Measurements from ENCODE around the gene GFOD2. TPM values are rescaled to one million over a fixed set of nuclear protein-coding genes. Genes with fewer than 3 reads are reported as not detected.
A peak's percentile ranks its signal among the peaks of the same experiment; 100 is the strongest.
"Not testable (repeated sequence)": the region's sequence is repeated elsewhere in the genome, so short reads cannot be mapped to it uniquely, and the experiment has no call there.

The GFOD2 gene
- total and polyA plus RNA-seq, 7 donors = 8.0 to 17.3 (median 11.3) TPM

DNA sequence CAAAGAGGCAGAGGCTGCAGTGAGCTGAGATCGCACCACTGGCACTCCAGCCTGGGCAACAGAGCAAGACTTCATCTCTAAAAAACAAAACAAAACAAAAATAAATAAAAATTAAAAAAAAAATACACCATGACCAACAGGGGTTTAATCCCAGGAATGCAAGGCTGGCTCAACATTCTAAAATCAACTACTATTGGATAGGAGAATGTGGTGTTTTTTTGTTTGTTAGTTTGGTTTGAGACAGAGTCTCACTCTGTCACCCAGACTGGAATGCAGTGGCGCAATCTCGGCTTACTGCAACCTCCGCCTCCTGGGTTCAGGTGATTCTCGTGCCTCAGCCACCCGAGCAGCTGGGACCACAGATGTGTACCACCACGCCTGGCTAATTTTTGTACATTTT lies 19.9 kb downstream of the GFOD2 start:
- Histone ChIP-seq H3K36me3 (ENCODE audit: insufficient read depth in 1 of 2, low read depth in 1 of 2) (no peaks in the 10 kb centered on the region), H3K4me1 (peaks cover 22% of the 10 kb centered on the region), H3K27ac (no peak overlapping the region), H3K27me3 (ENCODE audit: insufficient read depth in 3 of 3, low read length in 2 of 3) (no peaks in the 10 kb centered on the region), H3K4me3 (no peak overlapping the region), H3K9me3 (no peaks in the 10 kb centered on the region)
- intact Hi-C loops (cut with DNase I) = loop anchor here in 1 of 2 donors (10.0 kb wide), 1 partner anchor 346 kb away; no protein-coding TSS in a partner anchor
- TF ChIP-seq, protein P1, sequence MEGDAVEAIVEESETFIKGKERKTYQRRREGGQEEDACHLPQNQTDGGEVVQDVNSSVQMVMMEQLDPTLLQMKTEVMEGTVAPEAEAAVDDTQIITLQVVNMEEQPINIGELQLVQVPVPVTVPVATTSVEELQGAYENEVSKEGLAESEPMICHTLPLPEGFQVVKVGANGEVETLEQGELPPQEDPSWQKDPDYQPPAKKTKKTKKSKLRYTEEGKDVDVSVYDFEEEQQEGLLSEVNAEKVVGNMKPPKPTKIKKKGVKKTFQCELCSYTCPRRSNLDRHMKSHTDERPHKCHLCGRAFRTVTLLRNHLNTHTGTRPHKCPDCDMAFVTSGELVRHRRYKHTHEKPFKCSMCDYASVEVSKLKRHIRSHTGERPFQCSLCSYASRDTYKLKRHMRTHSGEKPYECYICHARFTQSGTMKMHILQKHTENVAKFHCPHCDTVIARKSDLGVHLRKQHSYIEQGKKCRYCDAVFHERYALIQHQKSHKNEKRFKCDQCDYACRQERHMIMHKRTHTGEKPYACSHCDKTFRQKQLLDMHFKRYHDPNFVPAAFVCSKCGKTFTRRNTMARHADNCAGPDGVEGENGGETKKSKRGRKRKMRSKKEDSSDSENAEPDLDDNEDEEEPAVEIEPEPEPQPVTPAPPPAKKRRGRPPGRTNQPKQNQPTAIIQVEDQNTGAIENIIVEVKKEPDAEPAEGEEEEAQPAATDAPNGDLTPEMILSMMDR (IDR thresholded peaks at IDR 0.05) = no peak
- WGBS, 3 donors = 96 to 99% (median 97%) methylated on average over 7 of the region's 7 CpGs
- ATAC-seq (no peak), DNase-seq (no peak)

DNA sequence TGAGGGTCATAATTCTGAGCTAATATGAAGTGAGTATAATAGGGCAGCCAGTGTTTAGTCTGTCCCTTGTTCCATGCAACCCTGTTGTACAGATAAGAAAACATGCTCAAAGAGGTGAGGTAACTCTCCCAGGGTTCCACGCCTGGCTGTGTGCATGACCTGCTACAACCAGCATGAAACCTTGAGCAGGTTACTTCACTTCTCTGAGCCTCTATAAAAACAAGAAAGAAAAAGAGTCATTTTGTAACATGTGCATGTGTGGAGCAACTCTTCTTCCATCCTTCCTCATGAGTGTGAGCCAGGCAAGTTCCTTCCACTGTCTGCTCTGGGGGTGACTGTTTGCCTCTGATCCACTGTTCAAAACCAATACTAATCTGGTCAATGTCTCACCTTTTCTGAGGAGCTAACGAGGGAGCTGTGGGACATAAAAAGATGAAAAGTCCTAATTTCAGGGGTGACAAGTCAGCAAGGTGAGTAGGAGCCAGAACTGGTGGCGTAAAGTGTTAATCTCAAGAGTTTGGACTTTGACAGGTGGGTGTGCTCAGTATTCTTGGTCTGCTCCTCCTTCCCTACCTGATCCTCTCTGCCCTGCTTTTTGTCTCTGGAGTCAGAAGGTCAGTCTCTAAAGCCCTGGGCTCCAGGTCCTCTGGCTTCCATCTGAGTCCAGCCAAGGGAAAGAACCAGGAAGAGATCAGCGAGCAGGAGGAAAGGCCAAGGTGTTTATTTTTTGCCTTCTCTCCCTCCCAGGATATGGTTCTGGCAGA lies 21.5 kb downstream of the GFOD2 start:
- Histone ChIP-seq H3K9me3 (no peaks in the 10 kb centered on the region), H3K4me3 (no peak overlapping the region), H3K27ac (no peak overlapping the region), H3K27me3 (ENCODE audit: insufficient read depth in 3 of 3, low read length in 2 of 3) (no peaks in the 10 kb centered on the region), H3K36me3 (ENCODE audit: insufficient read depth in 1 of 2, low read depth in 1 of 2) (no peaks in the 10 kb centered on the region), H3K4me1 (peaks cover 6% of the 10 kb centered on the region)
- intact Hi-C loops (cut with DNase I) = loop anchor here in 1 of 2 donors (10.0 kb wide), 1 partner anchor 347 kb away; no protein-coding TSS in a partner anchor
- DNase-seq (no peak), ATAC-seq (no peak)
- 79 to 94% (median 89%) methylated on average over 4 of the region's 4 CpGs for WGBS, 3 donors
- TF ChIP-seq, protein P1 (IDR thresholded peaks at IDR 0.05) = no peak

DNA sequence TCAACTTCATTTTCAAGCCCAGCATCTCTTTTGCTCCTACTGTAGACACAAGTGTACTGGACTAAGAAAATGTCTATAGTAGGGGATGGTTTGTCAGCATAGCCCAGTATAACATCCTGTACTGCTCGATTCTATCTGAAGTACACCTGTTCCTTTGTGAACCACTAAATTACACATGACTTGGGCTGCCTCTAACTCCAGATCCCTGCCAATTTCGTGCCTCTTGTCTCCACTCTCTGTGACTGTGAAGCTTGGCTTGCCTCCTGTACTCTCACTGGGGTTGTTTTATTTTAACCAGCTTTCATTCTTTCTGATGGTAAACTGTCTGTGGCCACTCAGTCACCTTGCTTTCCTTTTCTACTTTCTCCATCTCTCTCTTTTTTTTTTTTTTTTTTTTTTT lies 24.5 kb downstream of the GFOD2 start:
- TF ChIP-seq, protein P1 (IDR thresholded peaks at IDR 0.05) = no peak
- DNase-seq (no peak), ATAC-seq (peak in 3 of 4 donors; percentile 55 to 74 (median 56))
- no peaks in the 10 kb centered on the region for H3K4me1 ChIP-seq
- H3K27me3 ChIP-seq (ENCODE audit: insufficient read depth in 3 of 3, low read length in 2 of 3) = no peaks in the 10 kb centered on the region
- 26 to 43% (median 37%) methylated on average over 2 of the region's 2 CpGs for WGBS, 3 donors
- H3K36me3 ChIP-seq (ENCODE audit: insufficient read depth in 1 of 2, low read depth in 1 of 2) = peaks cover 0 to 3% of the 10 kb centered on the region in 2 donors
- no peak overlapping the region for H3K27ac ChIP-seq
- H3K4me3 ChIP-seq = no peak overlapping the region
- intact Hi-C loops (cut with DNase I) = loop anchor here in 1 of 2 donors (10.0 kb wide), 1 partner anchor 350 kb away; no protein-coding TSS in a partner anchor
- no peaks in the 10 kb centered on the region for H3K9me3 ChIP-seq

DNA sequence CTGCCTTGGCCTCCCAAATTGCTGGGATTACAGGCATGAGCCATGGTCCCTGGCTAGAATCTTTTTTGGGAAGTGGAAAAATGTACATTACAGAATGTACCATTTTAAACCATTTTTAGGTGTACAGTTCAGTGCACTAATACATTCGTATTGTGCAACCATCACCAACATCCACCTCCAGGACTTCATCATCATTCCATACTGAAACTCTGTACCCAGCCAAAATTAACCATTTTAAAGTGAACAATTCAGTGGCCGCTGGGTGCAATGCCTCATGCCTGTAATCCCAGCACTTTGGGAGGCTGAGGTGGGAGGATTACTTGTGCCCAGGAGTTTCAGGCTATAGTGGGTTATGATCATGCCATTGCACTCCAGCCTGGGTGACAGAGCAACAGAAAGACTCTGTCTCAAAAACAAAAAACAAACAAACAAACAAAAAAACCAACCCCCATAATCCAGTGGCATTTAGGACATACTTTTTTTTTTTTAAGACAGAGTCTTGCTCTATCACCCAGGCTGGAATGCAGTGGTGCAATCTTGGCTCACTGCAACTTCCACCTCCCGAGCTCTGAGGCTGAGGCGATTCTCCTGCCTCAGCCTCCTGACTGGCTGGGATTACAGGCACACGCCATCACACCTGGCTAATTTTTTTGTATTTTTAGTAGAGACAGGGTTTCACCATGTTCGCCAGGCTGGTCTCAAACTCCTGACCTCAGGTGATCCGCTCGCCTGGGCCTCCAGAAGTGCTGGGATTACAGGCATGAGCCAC lies 25.4 kb downstream of the GFOD2 start:
- intact Hi-C loops (cut with DNase I) = loop anchor here in 1 of 2 donors (10.0 kb wide), 1 partner anchor 351 kb away; no protein-coding TSS in a partner anchor
- 90 to 92% (median 90%) methylated on average over 8 of the region's 8 CpGs for WGBS, 3 donors
- not testable (repeated sequence) for H3K27me3 ChIP-seq (ENCODE audit: insufficient read depth in 3 of 3, low read length in 2 of 3); H3K36me3 ChIP-seq (ENCODE audit: insufficient read depth in 1 of 2, low read depth in 1 of 2); H3K4me1 ChIP-seq; ATAC-seq; H3K9me3 ChIP-seq; H3K27ac ChIP-seq; DNase-seq; H3K4me3 ChIP-seq

Measured in psoas muscle (tissue), 8 donors.